ENCODE results near the gene MAP4K3.

DNA sequence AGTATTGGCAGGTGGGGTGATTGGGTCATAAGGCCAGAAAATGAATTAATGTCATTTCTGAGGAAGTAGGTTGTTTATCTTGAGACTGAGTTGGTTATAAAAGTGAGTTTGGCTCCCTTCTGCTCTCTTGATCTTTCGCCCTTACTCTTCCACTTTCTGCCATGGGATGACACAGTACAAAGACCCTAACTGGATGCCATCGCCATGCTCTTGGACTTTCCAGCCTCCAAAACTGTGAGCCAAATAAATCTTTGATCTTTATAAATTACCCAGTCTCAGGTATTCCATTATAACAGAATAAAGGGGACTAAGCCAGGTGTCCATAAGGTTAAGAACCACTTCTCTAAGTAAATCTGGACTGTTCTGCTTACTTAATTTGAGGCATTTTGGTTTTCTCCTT, 44.4 kb downstream of the MAP4K3 start:
- TF ChIP-seq, protein P1, sequence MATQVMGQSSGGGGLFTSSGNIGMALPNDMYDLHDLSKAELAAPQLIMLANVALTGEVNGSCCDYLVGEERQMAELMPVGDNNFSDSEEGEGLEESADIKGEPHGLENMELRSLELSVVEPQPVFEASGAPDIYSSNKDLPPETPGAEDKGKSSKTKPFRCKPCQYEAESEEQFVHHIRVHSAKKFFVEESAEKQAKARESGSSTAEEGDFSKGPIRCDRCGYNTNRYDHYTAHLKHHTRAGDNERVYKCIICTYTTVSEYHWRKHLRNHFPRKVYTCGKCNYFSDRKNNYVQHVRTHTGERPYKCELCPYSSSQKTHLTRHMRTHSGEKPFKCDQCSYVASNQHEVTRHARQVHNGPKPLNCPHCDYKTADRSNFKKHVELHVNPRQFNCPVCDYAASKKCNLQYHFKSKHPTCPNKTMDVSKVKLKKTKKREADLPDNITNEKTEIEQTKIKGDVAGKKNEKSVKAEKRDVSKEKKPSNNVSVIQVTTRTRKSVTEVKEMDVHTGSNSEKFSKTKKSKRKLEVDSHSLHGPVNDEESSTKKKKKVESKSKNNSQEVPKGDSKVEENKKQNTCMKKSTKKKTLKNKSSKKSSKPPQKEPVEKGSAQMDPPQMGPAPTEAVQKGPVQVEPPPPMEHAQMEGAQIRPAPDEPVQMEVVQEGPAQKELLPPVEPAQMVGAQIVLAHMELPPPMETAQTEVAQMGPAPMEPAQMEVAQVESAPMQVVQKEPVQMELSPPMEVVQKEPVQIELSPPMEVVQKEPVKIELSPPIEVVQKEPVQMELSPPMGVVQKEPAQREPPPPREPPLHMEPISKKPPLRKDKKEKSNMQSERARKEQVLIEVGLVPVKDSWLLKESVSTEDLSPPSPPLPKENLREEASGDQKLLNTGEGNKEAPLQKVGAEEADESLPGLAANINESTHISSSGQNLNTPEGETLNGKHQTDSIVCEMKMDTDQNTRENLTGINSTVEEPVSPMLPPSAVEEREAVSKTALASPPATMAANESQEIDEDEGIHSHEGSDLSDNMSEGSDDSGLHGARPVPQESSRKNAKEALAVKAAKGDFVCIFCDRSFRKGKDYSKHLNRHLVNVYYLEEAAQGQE (IDR thresholded peaks at IDR 0.05; ENCODE audit: insufficient read depth in 1 of 2, low read depth in 2 of 2, low read length in 2 of 2): no peak
- TF ChIP-seq FOXP2 (optimal IDR thresholded peaks at IDR 0.05; ENCODE audit: borderline replicate concordance, extremely low read depth, extremely low read length, insufficient read depth): no peak
- no peak for TF ChIP-seq TAF1 (IDR thresholded peaks at IDR 0.05; ENCODE audit: borderline replicate concordance, insufficient read depth, low read length)
